AG20443 (cell line): ENCODE data around the gene GPR183.

ENCODE experiments used
- DNase-seq: peaks from one replicate; pipeline ENCODE4 v3.0.0; 2012; ENCODE audit warnings: low spot score, mixed read lengths

GPR183 gene

DNA sequence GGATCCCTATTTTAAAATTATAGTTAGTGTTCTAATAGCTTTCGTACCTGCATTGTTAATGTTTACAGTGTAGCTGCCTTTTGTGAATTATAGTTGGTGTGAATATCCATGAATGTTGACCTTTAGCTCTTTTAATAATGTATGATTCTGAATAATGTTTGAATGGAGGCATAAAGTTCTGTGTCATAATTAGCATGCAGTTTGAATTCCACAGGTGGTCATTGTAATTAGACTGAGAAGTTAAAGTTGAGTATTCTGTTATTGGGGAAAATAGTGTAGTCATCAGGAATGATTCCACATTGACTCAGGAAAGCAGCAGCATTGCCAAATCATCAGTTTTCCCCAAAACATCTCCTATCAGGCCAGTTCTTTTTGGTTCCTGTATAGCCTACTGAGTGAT lies 61.1 kb downstream of the GPR183 start:
- DNase-seq: no peak
